Measurements from ENCODE around the gene TP53BP2. TPM values are rescaled to one million over a fixed set of nuclear protein-coding genes. Genes with fewer than 3 reads are reported as not detected.

The TP53BP2 gene
- total RNA-seq, 4 donors from 2014 or later: 16.4 to 33.2 (median 29.2) TPM

- Histone ChIP-seq H3K9me3 (no peaks in the 10 kb centered on the region), H3K27me3 (peaks cover 0 to 10% (median 0%) of the 10 kb centered on the region in 4 donors), H3K27ac (no peak overlapping the region), H3K4me3 (no peak overlapping the region), H3K4me1 (no peaks in the 10 kb centered on the region), H3K36me3 (no peaks in the 10 kb centered on the region)
- WGBS, 2 donors: 70 to 72% methylated on average over 4 to 8 of the region's 8 CpGs
- DNase-seq: no peak
- intact Hi-C loops (cut with DNase I): no loop called here
- TF ChIP-seq CTCF (IDR thresholded peaks at IDR 0.05) (no peak), POLR2A (IDR thresholded peaks at IDR 0.05) (no peak)
Observed at GRCh38 chr1:223859058-223859457, 13.3 kb upstream of the TP53BP2 start.

GRCh38 chr1:223856386-223856785 is 10.6 kb upstream of the TP53BP2 start:
- 95 to 97% methylated on average over 8 to 15 of the region's 17 CpGs for WGBS, 2 donors
- Histone ChIP-seq H3K27me3 (peaks cover 0 to 10% (median 0%) of the 10 kb centered on the region in 4 donors), H3K27ac (no peak overlapping the region), H3K36me3 (no peaks in the 10 kb centered on the region), H3K9me3 (no peaks in the 10 kb centered on the region), H3K4me1 (no peaks in the 10 kb centered on the region), H3K4me3 (no peak overlapping the region)
- no peak for DNase-seq
- intact Hi-C loops (cut with DNase I): no loop called here
- TF ChIP-seq CTCF (IDR thresholded peaks at IDR 0.05) (no peak), POLR2A (IDR thresholded peaks at IDR 0.05) (no peak)

DNA sequence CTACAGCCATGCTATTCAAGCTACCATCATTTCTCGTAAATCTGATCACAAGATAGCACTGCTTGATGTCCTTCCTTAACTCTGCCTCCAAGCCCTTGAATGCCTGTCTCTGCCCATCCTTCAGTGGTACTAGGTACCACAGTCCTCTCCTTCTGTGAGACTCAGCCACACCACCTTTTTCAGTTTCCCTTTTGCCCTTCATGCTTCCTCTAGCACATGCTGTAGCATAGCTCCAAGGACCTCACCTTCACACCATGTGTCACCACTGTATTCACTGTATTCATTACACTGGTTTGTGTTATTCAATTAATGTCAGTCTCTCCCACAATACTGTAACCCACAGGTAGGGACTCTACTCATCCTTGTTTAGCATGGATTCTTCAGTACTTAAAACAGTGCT is 8.0 kb upstream of the TP53BP2 start:
- Histone ChIP-seq H3K27me3 (peaks cover 0 to 10% (median 0%) of the 10 kb centered on the region in 4 donors), H3K9me3 (no peaks in the 10 kb centered on the region), H3K36me3 (no peaks in the 10 kb centered on the region), H3K4me3 (no peak overlapping the region), H3K4me1 (peaks cover 0 to 4% (median 0%) of the 10 kb centered on the region in 3 donors), H3K27ac (no peak overlapping the region)
- TF ChIP-seq CTCF (IDR thresholded peaks at IDR 0.05): no peak
- no peak for TF ChIP-seq POLR2A (IDR thresholded peaks at IDR 0.05)
- WGBS, 2 donors: 88 to 97% methylated on average over 1 of the region's 1 CpG
- no peak for DNase-seq
- intact Hi-C loops (cut with DNase I): no loop called here

- Histone ChIP-seq H3K27ac (no peak overlapping the region), H3K36me3 (no peaks in the 10 kb centered on the region), H3K4me1 (peaks cover 0 to 4% (median 0%) of the 10 kb centered on the region in 3 donors), H3K9me3 (no peaks in the 10 kb centered on the region), H3K4me3 (no peak overlapping the region), H3K27me3 (peaks cover 0 to 6% (median 0%) of the 10 kb centered on the region in 4 donors)
- no peak for TF ChIP-seq POLR2A (IDR thresholded peaks at IDR 0.05)
- TF ChIP-seq CTCF (IDR thresholded peaks at IDR 0.05): no peak
- intact Hi-C loops (cut with DNase I): no loop called here
- no peak for DNase-seq
Observed at GRCh38 chr1:223853275-223853674, 7.5 kb upstream of the TP53BP2 start.

- TF ChIP-seq POLR2A (IDR thresholded peaks at IDR 0.05) (no peak), CTCF (IDR thresholded peaks at IDR 0.05) (no peak)
- H3K27me3 ChIP-seq: no peaks in the 10 kb centered on the region
- H3K36me3 ChIP-seq: no peaks in the 10 kb centered on the region
- H3K4me1 ChIP-seq: peaks cover under 1 to 8% (median 2%) of the 10 kb centered on the region in 3 donors
- no peaks in the 10 kb centered on the region for H3K9me3 ChIP-seq
- H3K4me3 ChIP-seq: no peak overlapping the region
- DNase-seq: no peak
- 71 to 82% methylated on average over 1 of the region's 1 CpG for WGBS, 2 donors
- intact Hi-C loops (cut with DNase I): no loop called here
- no peak overlapping the region for H3K27ac ChIP-seq
Observed at GRCh38 chr1:223852337-223852736, 6.6 kb upstream of the TP53BP2 start.
